ENCODE results near the gene MYO3A. TPM values are rescaled to one million over a fixed set of nuclear protein-coding genes. Genes with fewer than 3 reads are reported as not detected.

The MYO3A gene
- total and polyA plus RNA-seq, 2 donors from 2014 or later, result 1.9 to 3.1 TPM

DNA sequence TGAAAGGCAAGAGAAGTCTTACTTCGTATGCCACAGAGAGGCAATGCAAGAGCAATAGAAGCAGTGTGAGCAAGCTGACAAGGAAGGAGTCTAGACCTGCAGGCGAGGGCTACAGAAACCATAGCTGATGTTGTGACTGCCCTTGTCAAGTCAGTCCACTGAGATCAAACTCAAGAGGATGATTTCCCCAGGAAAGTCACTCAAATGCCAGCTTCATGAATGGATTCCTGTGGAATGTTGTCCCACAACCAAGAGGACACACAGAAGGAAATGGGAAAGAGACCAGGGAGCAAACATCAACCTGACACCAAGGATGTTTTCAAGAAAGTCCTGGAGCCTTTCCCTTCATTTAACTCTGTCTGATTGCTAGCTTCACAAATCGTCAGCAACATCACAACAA lies 204.6 kb downstream of the MYO3A start:
- Histone ChIP-seq H3K27ac (ENCODE audit: low read depth in 2 of 2, low read length in 2 of 2) (no peak overlapping the region), H3K36me3 (ENCODE audit: control insufficient read depth in 2 of 3, insufficient read depth in 3 of 3, low read length in 3 of 3) (no peaks in the 10 kb centered on the region), H3K9ac (ENCODE audit: low read length in 3 of 3) (no peak overlapping the region), H3K4me3 (ENCODE audit: low read length in 3 of 3) (no peak overlapping the region), H3K4me1 (ENCODE audit: control insufficient read depth in 2 of 3, insufficient read depth in 2 of 3, low read depth in 1 of 3, low read length in 3 of 3) (no peaks in the 10 kb centered on the region), H3K27me3 (ENCODE audit: control insufficient read depth, insufficient read depth, low read length) (no peaks in the 10 kb centered on the region), H3K9me3 (ENCODE audit: control insufficient read depth in 2 of 3, insufficient read depth in 1 of 3, low read length in 3 of 3) (peaks cover 0 to 4% (median 0%) of the 10 kb centered on the region in 3 donors)
- FAIRE-seq (no peak), DNase-seq (no peak)
- intact Hi-C loops (cut with DNase I), result no loop called here
- TF ChIP-seq, protein P1, sequence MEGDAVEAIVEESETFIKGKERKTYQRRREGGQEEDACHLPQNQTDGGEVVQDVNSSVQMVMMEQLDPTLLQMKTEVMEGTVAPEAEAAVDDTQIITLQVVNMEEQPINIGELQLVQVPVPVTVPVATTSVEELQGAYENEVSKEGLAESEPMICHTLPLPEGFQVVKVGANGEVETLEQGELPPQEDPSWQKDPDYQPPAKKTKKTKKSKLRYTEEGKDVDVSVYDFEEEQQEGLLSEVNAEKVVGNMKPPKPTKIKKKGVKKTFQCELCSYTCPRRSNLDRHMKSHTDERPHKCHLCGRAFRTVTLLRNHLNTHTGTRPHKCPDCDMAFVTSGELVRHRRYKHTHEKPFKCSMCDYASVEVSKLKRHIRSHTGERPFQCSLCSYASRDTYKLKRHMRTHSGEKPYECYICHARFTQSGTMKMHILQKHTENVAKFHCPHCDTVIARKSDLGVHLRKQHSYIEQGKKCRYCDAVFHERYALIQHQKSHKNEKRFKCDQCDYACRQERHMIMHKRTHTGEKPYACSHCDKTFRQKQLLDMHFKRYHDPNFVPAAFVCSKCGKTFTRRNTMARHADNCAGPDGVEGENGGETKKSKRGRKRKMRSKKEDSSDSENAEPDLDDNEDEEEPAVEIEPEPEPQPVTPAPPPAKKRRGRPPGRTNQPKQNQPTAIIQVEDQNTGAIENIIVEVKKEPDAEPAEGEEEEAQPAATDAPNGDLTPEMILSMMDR (IDR thresholded peaks at IDR 0.05; ENCODE audit: borderline replicate concordance, extremely low read depth, insufficient read depth), result no peak

- intact Hi-C loops (cut with DNase I), result no loop called here
- Histone ChIP-seq H3K9me3 (ENCODE audit: control insufficient read depth in 2 of 3, insufficient read depth in 1 of 3, low read length in 3 of 3) (no peaks in the 10 kb centered on the region), H3K27ac (ENCODE audit: low read depth in 2 of 2, low read length in 2 of 2) (no peak overlapping the region), H3K27me3 (ENCODE audit: control insufficient read depth, insufficient read depth, low read length) (no peaks in the 10 kb centered on the region), H3K4me1 (ENCODE audit: control insufficient read depth in 2 of 3, insufficient read depth in 2 of 3, low read depth in 1 of 3, low read length in 3 of 3) (no peaks in the 10 kb centered on the region), H3K4me3 (ENCODE audit: low read length in 3 of 3) (no peak overlapping the region), H3K9ac (ENCODE audit: low read length in 3 of 3) (no peak overlapping the region), H3K36me3 (ENCODE audit: control insufficient read depth in 2 of 3, insufficient read depth in 3 of 3, low read length in 3 of 3) (no peaks in the 10 kb centered on the region)
- TF ChIP-seq, protein P1 (IDR thresholded peaks at IDR 0.05; ENCODE audit: borderline replicate concordance, extremely low read depth, insufficient read depth), result no peak
- FAIRE-seq, result no peak
- no peak for DNase-seq
Observed at GRCh38 chr10:26156019-26156418, 222.0 kb downstream of the MYO3A start.

DNA sequence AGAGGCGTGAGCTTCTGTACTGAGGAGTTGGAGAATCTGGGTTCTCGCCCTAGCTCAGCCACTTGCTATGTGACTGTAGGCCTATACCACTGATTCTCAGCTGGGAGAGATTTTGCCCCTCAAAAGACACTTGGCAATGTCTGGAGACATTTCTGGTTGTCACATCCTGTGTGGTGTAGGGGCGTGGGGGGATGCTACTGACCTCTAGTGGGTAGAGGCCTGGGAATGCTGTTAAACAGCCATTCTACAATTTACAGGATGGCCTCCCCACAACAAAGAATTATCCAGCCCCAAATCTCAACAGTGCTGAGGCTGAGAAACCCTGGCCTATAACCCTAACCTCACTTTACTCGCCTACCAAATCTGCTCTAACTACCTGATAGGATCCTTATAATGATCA lies 223.7 kb downstream of the MYO3A start:
- H3K27me3 ChIP-seq (ENCODE audit: control insufficient read depth, insufficient read depth, low read length), result no peaks in the 10 kb centered on the region
- H3K27ac ChIP-seq (ENCODE audit: low read depth in 2 of 2, low read length in 2 of 2), result no peak overlapping the region
- DNase-seq (no peak), FAIRE-seq (no peak)
- H3K9me3 ChIP-seq (ENCODE audit: control insufficient read depth in 2 of 3, insufficient read depth in 1 of 3, low read length in 3 of 3), result no peaks in the 10 kb centered on the region
- no peaks in the 10 kb centered on the region for H3K4me1 ChIP-seq (ENCODE audit: control insufficient read depth in 2 of 3, insufficient read depth in 2 of 3, low read depth in 1 of 3, low read length in 3 of 3)
- TF ChIP-seq, protein P1 (IDR thresholded peaks at IDR 0.05; ENCODE audit: borderline replicate concordance, extremely low read depth, insufficient read depth), result no peak
- H3K4me3 ChIP-seq (ENCODE audit: low read length in 3 of 3), result no peak overlapping the region
- intact Hi-C loops (cut with DNase I), result no loop called here
- no peaks in the 10 kb centered on the region for H3K36me3 ChIP-seq (ENCODE audit: control insufficient read depth in 2 of 3, insufficient read depth in 3 of 3, low read length in 3 of 3)
- H3K9ac ChIP-seq (ENCODE audit: low read length in 3 of 3), result no peak overlapping the region

DNA sequence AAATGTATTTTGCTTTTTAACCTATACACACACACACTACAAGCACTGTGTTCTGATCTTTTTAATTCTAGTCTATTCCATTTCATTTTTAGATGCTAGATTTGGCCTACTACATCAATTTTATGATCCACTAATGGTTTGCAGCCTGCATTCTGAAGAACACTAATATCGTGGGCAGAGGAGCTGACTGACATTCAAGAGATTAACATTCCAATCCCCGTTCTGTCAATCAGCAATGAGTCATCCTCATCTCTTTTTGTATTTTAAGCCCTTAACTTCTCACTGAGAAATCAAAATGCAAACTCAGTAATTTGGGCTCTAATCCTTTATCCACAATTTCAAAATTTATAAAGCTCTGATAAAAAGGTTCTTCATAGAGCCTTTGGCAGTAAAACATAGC lies 235.4 kb downstream of the MYO3A start:
- intact Hi-C loops (cut with DNase I), result no loop called here
- FAIRE-seq, result no peak
- TF ChIP-seq, protein P1 (IDR thresholded peaks at IDR 0.05; ENCODE audit: borderline replicate concordance, extremely low read depth, insufficient read depth), result no peak
- H3K4me3 ChIP-seq (ENCODE audit: low read length in 3 of 3), result no peak overlapping the region
- no peaks in the 10 kb centered on the region for H3K27me3 ChIP-seq (ENCODE audit: control insufficient read depth, insufficient read depth, low read length)
- H3K36me3 ChIP-seq (ENCODE audit: control insufficient read depth in 2 of 3, insufficient read depth in 3 of 3, low read length in 3 of 3), result no peaks in the 10 kb centered on the region
- H3K9ac ChIP-seq (ENCODE audit: low read length in 3 of 3), result no peak overlapping the region
- no peaks in the 10 kb centered on the region for H3K4me1 ChIP-seq (ENCODE audit: control insufficient read depth in 2 of 3, insufficient read depth in 2 of 3, low read depth in 1 of 3, low read length in 3 of 3)
- H3K27ac ChIP-seq (ENCODE audit: low read depth in 2 of 2, low read length in 2 of 2), result no peak overlapping the region
- no peak for DNase-seq
- H3K9me3 ChIP-seq (ENCODE audit: control insufficient read depth in 2 of 3, insufficient read depth in 1 of 3, low read length in 3 of 3), result no peaks in the 10 kb centered on the region

All from kidney (tissue), 14 donors.